ENCODE measurements around the gene NRIP1.

NRIP1 gene

GRCh38 chr21:15098181-15098580 is 33.4 kb upstream of the NRIP1 start:
- no peak for DNase-seq (ENCODE audit: low read depth)
- H3K4me3 ChIP-seq (ENCODE audit: low read depth, low read length), result no peak overlapping the region
- in situ Hi-C loops (cut with HindIII; ENCODE audit: low sequenced_read_pairs), result no loop called here
- TF ChIP-seq CTCF (IDR thresholded peaks at IDR 0.05; ENCODE audit: low read depth, low read length, missing control alignments), result no peak

GRCh38 chr21:15097580-15097979 is 32.8 kb upstream of the NRIP1 start:
- no peak for TF ChIP-seq CTCF (IDR thresholded peaks at IDR 0.05; ENCODE audit: low read depth, low read length, missing control alignments)
- in situ Hi-C loops (cut with HindIII; ENCODE audit: low sequenced_read_pairs), result no loop called here
- H3K4me3 ChIP-seq (ENCODE audit: low read depth, low read length), result no peak overlapping the region
- DNase-seq (ENCODE audit: low read depth), result no peak

- no peak for TF ChIP-seq CTCF (IDR thresholded peaks at IDR 0.05; ENCODE audit: low read depth, low read length, missing control alignments)
- DNase-seq (ENCODE audit: low read depth), result no peak
- no peak overlapping the region for H3K4me3 ChIP-seq (ENCODE audit: low read depth, low read length)
- in situ Hi-C loops (cut with HindIII; ENCODE audit: low sequenced_read_pairs), result no loop called here
Measured at GRCh38 chr21:15096146-15096545, 31.3 kb upstream of the NRIP1 start.

GRCh38 chr21:15095326-15095725 is 30.5 kb upstream of the NRIP1 start:
- H3K4me3 ChIP-seq (ENCODE audit: low read depth, low read length), result no peak overlapping the region
- DNase-seq (ENCODE audit: low read depth), result no peak
- TF ChIP-seq CTCF (IDR thresholded peaks at IDR 0.05; ENCODE audit: low read depth, low read length, missing control alignments), result no peak
- in situ Hi-C loops (cut with HindIII; ENCODE audit: low sequenced_read_pairs), result no loop called here

GRCh38 chr21:15094706-15095105 is 29.9 kb upstream of the NRIP1 start:
- TF ChIP-seq CTCF (IDR thresholded peaks at IDR 0.05; ENCODE audit: low read depth, low read length, missing control alignments), result no peak
- H3K4me3 ChIP-seq (ENCODE audit: low read depth, low read length), result no peak overlapping the region
- in situ Hi-C loops (cut with HindIII; ENCODE audit: low sequenced_read_pairs), result no loop called here
- DNase-seq (ENCODE audit: low read depth), result no peak

GRCh38 chr21:15093216-15093615 is 28.4 kb upstream of the NRIP1 start:
- TF ChIP-seq CTCF (IDR thresholded peaks at IDR 0.05; ENCODE audit: low read depth, low read length, missing control alignments), result no peak
- H3K4me3 ChIP-seq (ENCODE audit: low read depth, low read length), result no peak overlapping the region

GRCh38 chr21:15092745-15093144 is 27.9 kb upstream of the NRIP1 start:
- TF ChIP-seq CTCF (IDR thresholded peaks at IDR 0.05; ENCODE audit: low read depth, low read length, missing control alignments), result no peak
- in situ Hi-C loops (cut with HindIII; ENCODE audit: low sequenced_read_pairs), result no loop called here

More at GRCh38 chr21:15093216-15093615, 28.4 kb upstream of the NRIP1 start:
- in situ Hi-C loops (cut with HindIII; ENCODE audit: low sequenced_read_pairs), result no loop called here
- no peak for DNase-seq (ENCODE audit: low read depth)

More at GRCh38 chr21:15092745-15093144, 27.9 kb upstream of the NRIP1 start:
- DNase-seq (ENCODE audit: low read depth), result no peak
- no peak overlapping the region for H3K4me3 ChIP-seq (ENCODE audit: low read depth, low read length)

All from astrocyte of the cerebellum (primary cell).